NCI-H1436 (cell line): ENCODE results near the gene ELMO1.

Source experiments
- DNase-seq: peaks from one replicate; lab custom pipeline; 2025; lab: John Stamatoyannopoulos, UW

ELMO1 gene

GRCh38 chr7:37467002-37467401, 18.3 kb upstream of the ELMO1 start:
- DNase-seq, result no peak

DNA sequence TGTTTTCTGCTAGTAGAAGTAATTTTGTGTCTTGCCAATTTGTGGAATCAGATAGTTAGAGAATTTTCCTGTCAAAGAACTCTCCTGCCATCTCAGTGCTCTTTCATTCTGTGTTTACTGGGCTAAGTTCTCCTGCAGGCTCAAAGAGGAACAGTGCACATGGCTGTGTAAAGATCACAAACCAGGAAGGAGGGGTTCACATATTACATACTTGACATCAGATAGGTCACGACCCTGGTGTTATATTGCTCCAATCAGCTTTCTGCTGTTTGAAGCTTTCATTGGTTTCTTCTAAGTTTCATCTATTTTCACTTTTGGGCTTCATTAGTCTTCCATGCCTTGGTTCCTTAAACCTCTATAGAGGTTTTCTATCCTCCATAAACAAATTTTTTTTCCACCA, 13.5 kb upstream of the ELMO1 start:
- no peak for DNase-seq

GRCh38 chr7:37455081-37455480, 6.4 kb upstream of the ELMO1 start:
- DNase-seq, result no peak

DNA sequence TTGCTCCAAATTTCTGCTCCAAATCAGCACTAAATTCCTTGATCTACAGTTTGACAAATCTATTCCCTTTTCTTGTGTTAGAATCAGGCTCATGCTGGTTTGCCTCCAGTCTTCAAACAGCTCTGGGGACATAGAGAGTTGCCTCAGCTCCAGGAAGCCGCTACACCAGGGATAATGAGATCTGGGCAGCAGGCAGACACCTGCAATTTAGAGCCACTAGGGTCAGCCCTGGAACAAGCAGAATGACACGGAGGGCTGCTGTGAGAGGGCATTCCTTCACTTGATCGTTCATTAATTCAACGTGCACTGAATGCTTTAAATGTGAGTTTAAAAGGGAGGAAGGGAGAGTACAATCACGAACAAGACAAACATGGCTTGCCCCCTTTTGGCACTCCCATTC, 3.7 kb upstream of the ELMO1 start:
- no peak for DNase-seq

DNA sequence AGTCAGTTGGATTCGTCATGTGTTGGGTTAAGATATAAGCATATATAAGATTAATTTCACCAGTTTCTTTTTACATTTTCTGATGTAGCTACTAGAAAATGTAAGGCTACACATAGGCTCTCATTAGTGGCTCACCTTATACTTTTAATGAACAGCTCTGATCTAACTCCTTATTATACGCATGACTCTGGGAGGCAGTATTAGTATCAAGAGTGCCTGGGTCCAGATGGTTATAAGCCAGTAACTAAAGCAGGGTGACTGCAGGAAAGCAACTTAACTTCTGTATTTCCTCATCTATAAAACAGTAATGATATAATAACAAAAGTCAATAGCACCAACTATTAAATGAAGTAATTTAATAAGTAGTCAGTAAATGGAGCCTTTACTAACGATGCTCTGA, 1.4 kb upstream of the ELMO1 start:
- no peak for DNase-seq

DNA sequence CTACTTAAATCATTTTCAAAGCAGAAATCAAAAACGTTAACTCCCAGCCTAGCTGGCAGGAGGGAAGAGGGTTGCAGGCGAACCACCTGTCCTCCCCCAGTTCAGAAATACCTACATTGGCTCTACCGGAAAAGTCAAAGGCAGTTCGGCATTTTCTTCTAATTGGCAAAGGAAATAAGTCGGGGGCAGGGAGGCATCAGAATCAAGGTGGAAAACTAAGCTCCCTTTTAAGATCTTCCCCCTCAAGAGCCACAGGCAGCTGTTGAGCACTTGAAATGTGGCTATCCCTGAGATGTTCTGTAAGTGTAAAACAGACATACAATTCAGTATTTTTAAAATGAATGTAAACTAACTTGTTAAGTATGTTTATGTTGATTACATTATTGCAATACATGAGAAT, 957 bp upstream of the ELMO1 start:
- no peak for DNase-seq

GRCh38 chr7:37448011-37448635, 541 bp downstream of the ELMO1 start:
- DNase-seq, result no peak

DNA sequence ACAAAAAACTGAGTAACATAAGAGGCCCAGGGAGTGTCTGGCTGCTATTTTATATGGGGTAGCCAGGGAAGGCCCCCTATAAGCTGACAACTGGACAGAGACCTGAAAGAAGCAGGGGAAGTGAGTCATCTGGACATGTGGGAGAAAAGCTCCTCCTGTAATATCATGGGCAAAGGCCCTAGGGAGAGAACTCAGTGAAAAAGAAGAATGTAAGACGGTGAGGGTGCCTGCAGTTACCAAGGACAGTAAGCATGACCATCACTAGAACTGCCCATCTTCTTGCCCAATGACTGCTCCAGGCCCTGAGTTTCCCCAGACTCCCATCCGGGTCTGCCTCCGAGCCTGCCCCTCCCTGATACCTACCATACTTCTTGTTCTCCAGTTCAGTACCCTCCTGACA, 2.3 kb downstream of the ELMO1 start:
- no peak for DNase-seq

DNA sequence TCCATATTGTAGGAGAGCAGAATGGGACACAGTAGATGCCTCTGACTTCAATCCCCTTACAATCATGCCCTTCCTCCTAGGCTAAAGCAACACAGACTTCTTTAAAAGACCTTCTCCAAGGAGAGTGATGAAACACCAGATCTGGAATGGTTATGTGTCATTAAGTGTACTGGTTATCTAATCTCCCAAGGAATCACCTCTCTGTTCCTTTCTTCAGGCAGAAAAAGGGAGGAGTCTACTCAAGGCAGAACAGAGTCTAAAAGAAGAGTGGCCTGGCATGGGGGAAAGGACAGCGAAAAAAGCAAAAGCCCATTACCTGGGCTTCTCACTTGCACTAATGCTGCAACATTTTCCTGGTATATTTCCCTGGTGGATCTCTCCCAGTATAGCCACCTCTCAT, 2.9 kb downstream of the ELMO1 start:
- no peak for DNase-seq

- DNase-seq, result no peak
Measured at GRCh38 chr7:37445064-37445723, 3.5 kb downstream of the ELMO1 start.

DNA sequence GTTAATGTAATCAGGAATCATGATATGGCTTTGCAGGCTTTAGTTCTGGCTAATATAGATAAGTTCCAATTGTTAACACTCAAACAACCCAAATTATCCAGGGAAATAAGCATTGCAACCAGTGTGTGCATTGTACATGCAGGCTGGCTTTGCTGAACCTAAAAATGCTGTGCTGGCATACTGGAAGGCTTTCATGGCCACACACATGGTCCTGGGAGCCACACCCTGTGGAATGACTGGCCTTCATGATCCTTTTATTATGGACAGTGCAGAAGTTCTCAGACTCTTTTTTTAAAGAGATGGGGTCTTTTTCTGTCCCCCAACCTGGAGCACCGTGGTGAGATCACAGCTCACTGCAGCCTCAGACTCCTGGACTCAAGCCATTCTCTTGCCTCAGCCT, 5.0 kb downstream of the ELMO1 start:
- DNase-seq, result no peak

- no peak for DNase-seq
Measured at GRCh38 chr7:37442268-37442667, 6.4 kb downstream of the ELMO1 start.

DNA sequence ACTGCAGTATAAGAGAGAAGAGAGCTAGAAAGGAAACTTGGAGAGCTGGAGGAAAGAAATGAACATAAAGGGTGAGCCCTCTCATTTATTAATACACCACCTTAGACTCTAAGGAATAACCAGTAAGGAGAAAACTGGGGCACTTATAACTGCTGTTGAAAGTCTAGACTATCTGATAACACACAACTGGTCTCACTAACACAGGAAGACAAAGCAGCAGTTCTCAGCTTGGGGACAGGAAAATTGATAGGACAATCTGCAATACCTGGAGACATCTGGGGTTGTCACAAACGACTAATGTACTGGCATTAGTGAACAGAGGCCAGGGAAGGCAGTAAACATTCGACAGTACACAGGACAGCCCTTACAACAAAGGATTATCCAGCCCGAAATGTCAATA, 6.8 kb downstream of the ELMO1 start:
- no peak for DNase-seq

GRCh38 chr7:37441386-37441760, 7.3 kb downstream of the ELMO1 start:
- DNase-seq, result no peak

DNA sequence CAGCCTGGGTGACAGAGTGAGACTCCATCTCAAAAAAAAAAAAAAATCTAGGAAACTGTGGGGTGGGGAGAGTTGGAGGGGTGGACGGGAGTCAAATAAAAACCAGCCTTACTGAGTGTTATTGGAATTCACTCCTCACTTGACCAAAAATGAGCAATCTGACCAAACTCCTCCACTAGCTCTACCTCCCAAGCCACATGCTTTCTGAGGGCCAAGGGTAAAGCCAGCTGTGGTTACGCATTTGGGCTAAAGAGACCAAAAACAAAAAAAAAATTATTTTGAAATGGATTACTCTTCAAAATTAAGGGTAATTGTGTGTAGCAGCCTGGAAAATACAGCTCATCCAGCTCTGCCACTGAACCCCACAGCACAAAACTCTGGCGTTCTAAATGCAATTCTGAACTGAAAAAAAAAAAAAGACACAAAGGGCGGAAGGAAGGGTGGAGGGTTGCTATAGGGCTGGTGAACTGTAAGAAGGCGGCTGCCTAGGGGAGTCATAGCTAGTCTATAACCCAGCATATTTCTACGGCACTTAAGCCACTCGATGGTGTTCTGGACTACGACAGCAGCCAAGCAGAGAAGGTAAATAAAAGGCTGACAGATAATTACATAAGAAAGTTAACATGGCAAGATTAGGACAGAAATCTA, 7.8 kb downstream of the ELMO1 start:
- no peak for DNase-seq

DNA sequence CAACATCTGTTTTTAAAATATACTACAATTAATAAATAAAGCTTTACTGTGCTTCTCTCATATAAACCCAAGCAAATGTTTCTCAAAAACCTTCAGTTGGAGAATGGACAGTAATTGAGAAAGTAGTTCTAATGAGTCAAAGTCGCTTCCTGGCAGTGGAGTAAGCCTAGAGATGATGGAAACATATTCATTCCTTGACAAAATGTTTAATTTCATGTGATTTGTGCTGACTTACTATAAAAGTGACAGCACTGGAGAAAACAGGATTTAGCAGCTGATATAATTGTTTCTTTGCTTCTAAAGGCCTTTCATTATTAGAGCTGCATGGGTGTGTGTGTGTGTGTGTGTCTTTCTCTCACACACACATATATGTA, 9.0 kb downstream of the ELMO1 start:
- no peak for DNase-seq

DNA sequence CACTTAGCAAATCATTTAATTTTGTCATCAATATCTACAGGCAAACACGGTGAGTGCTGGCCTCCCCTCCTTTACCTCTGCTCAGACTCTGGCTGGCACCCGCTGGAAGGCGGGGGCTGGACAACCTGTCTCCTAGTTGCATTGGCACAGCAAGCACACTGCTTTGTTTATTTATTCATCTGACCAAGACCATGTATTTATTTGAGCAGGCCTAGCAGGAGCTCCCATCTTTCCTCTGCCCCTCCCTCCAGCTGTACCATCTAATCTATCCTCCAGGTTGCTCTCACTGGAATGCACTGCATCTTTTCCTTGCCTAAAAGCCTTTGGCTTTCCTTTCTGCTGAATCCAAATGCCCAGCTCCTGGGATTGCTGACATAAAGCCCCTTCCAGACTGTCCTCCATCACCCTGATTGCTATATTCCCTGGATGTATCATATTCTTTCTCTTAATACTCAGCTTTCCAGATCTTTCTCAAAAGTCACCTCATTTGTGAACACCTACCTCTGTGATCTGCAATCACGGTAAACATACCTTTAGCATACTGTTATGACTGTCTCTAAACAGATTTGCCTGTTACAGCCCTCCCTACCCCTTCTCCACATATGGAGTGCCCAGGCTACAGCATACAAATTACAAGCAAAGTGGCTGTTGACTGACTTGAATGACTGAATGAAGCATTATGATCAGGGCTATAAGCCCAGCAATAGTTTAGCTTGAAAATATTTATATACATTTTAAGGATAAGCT, 9.6 kb downstream of the ELMO1 start:
- no peak for DNase-seq

- DNase-seq, result no peak
Measured at GRCh38 chr7:37435156-37435855, 13.4 kb downstream of the ELMO1 start.

DNA sequence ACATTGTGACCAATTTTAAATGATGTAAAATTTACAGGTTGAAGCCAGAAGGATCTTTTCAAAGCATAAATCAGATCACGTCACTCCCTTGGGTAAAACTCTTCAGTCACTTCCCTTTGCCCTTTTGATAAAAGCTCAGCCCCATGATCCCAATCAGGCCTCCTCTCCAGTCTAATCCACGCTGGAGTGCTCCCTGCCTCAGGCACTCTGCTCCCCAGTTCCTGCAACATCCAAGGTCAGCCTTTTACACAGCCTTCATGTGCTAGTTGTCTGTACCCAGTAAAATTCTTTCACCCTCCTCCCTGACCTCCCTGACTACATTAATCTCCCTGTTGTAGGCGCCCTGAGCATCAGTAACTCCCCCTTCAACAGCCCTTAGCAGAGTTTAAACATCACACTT, 14.1 kb downstream of the ELMO1 start:
- DNase-seq, result no peak

DNA sequence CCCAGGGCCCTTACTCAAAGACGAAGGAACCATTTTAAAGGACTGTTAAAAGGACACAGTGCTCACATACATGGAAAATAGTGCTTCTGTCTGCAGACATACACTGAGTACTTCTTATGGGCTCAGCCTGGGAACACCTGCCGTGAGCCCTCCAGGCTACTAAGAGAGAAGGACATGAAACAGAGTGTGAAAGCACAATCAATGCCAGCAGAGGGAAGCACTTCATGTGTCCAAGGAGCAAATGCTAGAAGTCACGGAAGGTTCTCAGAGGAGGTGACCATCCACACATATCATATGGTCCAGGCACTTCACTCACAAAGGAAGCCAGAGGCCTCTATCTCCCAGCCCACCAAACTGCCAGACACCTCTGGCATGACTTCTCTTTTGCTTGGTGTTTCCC, 15.5 kb downstream of the ELMO1 start:
- DNase-seq, result no peak

GRCh38 chr7:37432281-37432920, 16.3 kb downstream of the ELMO1 start:
- no peak for DNase-seq

DNA sequence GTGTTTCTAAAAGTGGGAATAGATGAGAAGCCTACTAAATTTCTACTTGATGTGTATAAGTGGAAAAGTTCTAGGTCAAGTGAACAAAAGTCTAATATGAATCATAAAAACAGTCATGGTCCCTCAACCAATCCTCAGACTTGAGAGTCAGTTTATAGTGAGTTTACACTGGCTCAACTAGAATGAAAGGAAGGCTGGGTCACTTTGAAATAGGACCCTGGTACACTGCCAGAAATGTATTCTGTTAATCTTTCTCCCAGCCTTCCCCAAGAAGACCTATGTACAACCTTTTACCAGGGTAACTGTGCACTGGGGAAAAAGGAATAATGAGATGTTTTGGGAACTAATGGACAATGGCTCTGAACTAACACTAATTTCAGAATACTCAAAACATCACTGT, 17.3 kb downstream of the ELMO1 start:
- DNase-seq, result no peak
